ENCODE data around the gene SLC7A14.

Gene SLC7A14

GRCh38 chr3:170534227-170534626, 51.6 kb downstream of the SLC7A14 start:
- no peak for DNase-seq (ENCODE audit: low read depth)

- DNase-seq (ENCODE audit: low read depth), result no peak
Measured at GRCh38 chr3:170532573-170532972, 53.3 kb downstream of the SLC7A14 start.

- DNase-seq (ENCODE audit: low read depth), result no peak
Measured at GRCh38 chr3:170531657-170532335, 54.1 kb downstream of the SLC7A14 start.

DNA sequence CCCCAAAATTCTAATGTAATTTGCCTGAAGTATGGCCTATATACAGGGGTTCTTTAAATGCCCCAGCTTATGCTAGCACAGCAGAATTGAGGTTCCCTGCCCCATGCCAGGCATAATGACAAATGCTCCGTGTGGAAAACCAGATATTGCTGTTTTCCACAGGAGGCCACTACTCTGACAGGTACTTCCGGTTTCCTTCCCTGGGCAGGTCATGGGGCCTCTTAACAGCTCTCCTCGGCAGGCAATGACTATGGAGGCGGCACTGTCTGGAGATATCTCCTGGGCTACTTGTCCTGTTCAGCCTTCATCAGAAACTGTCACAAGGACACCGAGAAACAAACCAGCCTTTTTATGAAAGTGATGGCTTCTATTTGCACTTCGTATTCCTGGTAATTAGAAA, 54.8 kb downstream of the SLC7A14 start:
- no peak for DNase-seq (ENCODE audit: low read depth)

DNA sequence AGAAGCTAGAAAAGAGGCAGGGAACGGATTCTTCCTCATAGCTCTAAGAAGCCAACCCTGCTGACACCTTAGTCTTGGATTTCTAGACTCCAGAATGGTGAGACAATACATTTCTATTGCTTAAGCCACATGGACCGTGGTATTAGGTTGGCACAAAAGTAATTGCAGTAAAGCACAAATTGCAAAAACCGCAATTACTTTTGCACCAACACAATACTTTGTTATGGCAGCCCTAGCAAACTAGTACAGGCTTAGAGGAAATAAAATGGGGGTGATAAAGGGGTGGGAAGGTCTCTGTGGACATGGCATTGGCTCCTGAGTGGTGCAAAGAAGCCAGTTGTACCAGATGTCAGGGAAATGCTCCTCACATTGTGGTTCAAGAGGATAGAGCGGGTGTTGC, 56.0 kb downstream of the SLC7A14 start:
- no peak for DNase-seq (ENCODE audit: low read depth)

- DNase-seq (ENCODE audit: low read depth), result no peak
Measured at GRCh38 chr3:170529346-170529745, 56.5 kb downstream of the SLC7A14 start.

- no peak for DNase-seq (ENCODE audit: low read depth)
Measured at GRCh38 chr3:170528726-170529125, 57.1 kb downstream of the SLC7A14 start.

DNA sequence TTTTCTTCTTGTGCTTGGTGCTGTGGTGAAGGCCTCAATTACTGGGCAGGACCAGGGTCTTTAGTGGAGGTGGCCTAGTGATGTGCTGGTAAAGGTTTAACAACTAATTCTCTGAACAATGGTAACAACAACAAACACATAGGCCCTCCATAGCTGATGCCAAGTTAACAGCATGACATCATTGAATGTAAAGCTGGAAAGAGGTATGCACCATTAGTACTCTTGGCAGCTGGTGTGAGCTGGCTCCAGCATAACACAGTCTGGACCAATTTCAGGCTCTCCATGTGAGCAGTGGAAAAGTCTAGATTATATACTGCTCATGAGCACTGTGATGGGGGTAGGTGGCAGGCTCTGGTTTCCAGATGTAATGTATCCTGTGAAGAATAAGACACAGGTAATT, 61.8 kb downstream of the SLC7A14 start:
- DNase-seq (ENCODE audit: low read depth), result no peak

- DNase-seq (ENCODE audit: low read depth), result no peak
Measured at GRCh38 chr3:170523248-170523647, 62.6 kb downstream of the SLC7A14 start.

DNA sequence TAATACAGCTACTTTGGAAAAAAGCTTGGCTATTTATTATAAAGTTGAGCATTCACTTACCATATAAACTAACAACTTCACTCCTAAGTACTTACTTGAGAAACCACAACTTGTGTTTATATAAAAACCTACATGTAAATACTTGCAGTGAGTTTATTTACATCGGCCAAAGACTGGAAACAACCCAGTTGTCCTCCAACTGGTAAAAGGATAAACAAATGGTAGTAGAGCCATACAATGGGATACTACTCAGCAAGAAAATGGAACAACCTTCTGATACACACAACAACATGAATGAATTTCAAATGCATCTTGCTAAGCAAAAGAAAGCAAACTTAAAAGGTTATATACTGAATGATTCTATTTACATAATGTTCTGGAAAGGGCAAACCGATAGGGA, 63.7 kb downstream of the SLC7A14 start:
- DNase-seq (ENCODE audit: low read depth), result no peak

- no peak for DNase-seq (ENCODE audit: low read depth)
Measured at GRCh38 chr3:170520996-170521395, 64.9 kb downstream of the SLC7A14 start.

- no peak for DNase-seq (ENCODE audit: low read depth)
Measured at GRCh38 chr3:170517242-170517945, 68.5 kb downstream of the SLC7A14 start.

DNA sequence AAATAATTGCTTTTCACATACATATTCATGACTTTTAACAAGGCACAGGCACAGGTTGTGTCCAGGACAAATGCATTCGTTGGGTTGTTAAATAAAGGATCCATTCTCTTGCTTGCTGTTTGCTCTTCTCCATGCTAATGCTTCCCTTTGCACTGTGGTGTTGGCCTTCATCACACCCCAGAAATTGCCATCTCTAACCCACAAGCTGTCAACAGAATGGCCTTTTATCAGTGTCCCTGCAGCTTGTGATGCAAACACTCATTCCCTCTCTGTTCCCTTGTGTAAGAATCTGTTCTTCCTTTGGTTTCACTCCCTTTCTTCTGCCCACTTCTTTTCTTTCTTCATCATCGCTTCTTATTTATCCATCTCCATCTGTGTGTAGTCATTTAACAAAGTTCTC, 72.2 kb downstream of the SLC7A14 start:
- DNase-seq (ENCODE audit: low read depth), result no peak

GRCh38 chr3:170511371-170511770, 74.5 kb downstream of the SLC7A14 start:
- DNase-seq (ENCODE audit: low read depth), result no peak

GRCh38 chr3:170508839-170509238, 77.0 kb downstream of the SLC7A14 start:
- DNase-seq (ENCODE audit: low read depth), result no peak

DNA sequence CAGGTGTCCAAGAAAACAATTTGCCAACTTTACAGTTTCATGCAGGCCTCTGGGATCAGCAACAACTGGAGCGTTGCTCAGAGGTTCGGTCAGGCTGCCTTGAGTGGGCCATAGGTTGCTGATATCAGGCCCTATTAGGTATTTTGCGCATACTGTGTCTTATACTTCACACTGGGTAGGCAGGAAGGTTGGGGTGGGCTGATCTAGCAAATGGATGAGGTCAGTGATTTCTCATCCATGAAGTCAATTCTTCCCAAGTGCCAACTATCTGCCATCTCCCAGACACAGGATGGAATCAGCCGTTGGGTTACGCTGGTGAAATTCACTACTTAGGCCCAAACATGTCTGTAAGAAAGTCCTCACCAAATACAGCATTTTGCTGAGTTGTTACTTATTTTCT, 77.6 kb downstream of the SLC7A14 start:
- DNase-seq (ENCODE audit: low read depth), result no peak

- no peak for DNase-seq (ENCODE audit: low read depth)
Measured at GRCh38 chr3:170507063-170507462, 78.8 kb downstream of the SLC7A14 start.

GRCh38 chr3:170506556-170506955, 79.3 kb downstream of the SLC7A14 start:
- DNase-seq (ENCODE audit: low read depth), result no peak

DNA sequence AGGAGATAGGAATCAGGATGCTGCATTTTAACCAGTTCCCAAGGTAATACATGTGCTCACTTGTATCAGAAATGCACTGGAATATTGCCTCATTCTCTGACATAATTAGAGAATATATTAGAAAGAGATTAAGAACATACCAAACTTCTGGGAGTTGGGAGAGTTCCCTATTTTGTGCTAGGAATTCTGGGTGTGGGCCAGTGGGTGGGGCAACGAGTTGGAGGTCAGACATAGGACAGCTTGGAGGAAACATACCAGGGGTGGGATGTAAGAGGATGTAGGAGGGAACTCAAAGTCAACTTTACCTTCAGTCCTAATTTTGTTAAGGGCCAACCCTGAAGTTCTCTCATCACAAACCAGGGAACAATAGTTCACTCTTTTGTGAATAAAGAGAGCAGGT, 83.6 kb downstream of the SLC7A14 start:
- DNase-seq (ENCODE audit: low read depth), result no peak

DNA sequence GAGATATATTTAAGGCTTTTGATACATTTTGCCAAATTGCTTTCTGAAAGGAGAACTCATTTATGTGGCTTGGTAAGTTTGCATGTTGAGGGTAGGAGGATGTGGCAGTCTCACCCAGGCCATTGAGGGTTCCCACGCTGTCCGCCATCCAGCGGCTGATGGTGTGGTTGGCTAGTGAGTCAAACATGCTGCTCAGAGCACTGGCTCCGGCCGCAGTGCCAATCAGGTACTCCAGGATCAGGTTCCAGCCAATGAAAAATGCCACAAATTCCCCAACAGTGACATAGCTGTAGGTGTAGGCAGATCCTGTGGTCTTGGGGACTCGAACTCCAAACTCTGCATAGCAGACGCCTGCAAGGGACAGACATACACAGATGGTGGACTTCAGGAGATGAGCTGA, 84.9 kb downstream of the SLC7A14 start:
- DNase-seq (ENCODE audit: low read depth), result no peak

DNA sequence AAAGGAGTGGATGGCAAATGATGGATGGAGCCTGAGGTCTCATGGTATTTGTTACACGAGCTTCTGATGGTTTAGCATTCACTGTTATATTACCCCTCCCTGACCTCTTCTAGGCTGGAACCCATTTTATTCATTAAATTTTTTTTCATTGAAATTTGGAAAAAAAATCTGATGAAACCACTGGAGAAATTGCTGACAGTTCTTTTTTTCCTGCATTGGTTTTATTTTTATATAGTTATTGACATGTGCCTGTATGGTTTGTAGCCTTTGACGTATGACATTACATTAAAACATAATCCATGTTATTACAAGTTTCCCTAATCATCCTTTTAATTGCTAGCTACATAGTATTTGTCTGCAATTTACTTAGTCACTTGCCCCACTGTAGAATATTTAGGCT, 85.4 kb downstream of the SLC7A14 start:
- DNase-seq (ENCODE audit: low read depth), result no peak

- no peak for DNase-seq (ENCODE audit: low read depth)
Measured at GRCh38 chr3:170499562-170500156, 86.2 kb downstream of the SLC7A14 start.

Measured in T-helper 22 cell (primary cell).